H9 (cell line): Measurements from ENCODE around the gene FAIM2. TPM values are rescaled to one million over a fixed set of nuclear protein-coding genes. Genes with fewer than 3 reads are reported as not detected.

Source experiments
- DNase-seq: peaks from one replicate; pipeline ENCODE4 v3.0.0-alpha.2; 2017
- H2AFZ ChIP-seq: one replicate; pipeline ENCODE4 v1.6.1; 2013; ENCODE audit warnings: mild to moderate bottlenecking, low read length, control low read depth, moderate library complexity
- H2AK5ac ChIP-seq: 2 replicates; pipeline ENCODE4 v1.6.1; 2013; ENCODE audit warnings: low read length, control low read depth, mixed read lengths; ENCODE audit not compliant: insufficient read length
- H2BK120ac ChIP-seq: one replicate; pipeline ENCODE4 v1.6.1; 2013; ENCODE audit warnings: low read depth, mild to moderate bottlenecking, low read length, control low read depth, inconsistent platforms; ENCODE audit not compliant: poor library complexity, severe bottlenecking
- H2BK12ac ChIP-seq: 2 replicates; pipeline ENCODE4 v1.6.1; 2013; ENCODE audit warnings: low read length, control low read depth, mixed read lengths, low read depth; ENCODE audit not compliant: insufficient read length
- H2BK15ac ChIP-seq: 2 replicates; pipeline ENCODE4 v1.6.1; 2013; ENCODE audit warnings: low read depth, low read length, control low read depth
- H2BK20ac ChIP-seq: one replicate; pipeline ENCODE4 v1.6.1; 2013; ENCODE audit warnings: low read depth, mild to moderate bottlenecking, low read length, control low read depth, inconsistent platforms; ENCODE audit not compliant: poor library complexity, severe bottlenecking
- H2BK5ac ChIP-seq: 2 replicates; pipeline ENCODE4 v1.6.1; 2013; ENCODE audit warnings: low read length, control low read depth, mixed read lengths; ENCODE audit not compliant: insufficient read length
- H3K14ac ChIP-seq: 2 replicates; pipeline ENCODE4 v1.6.1; 2013; ENCODE audit warnings: low read length, control low read depth; ENCODE audit not compliant: insufficient read depth
- H3K18ac ChIP-seq: 2 replicates; pipeline ENCODE4 v1.6.1; 2013; ENCODE audit warnings: low read depth, mild to moderate bottlenecking, mixed read lengths, low read length, control low read depth; ENCODE audit not compliant: insufficient read length
- H3K23ac ChIP-seq: 2 replicates; pipeline ENCODE4 v1.6.1; 2013; ENCODE audit warnings: low read length, control low read depth, mixed read lengths, low read depth; ENCODE audit not compliant: insufficient read length
- H3K23me2 ChIP-seq: 2 replicates; pipeline ENCODE4 v1.6.1; 2013; ENCODE audit warnings: low read depth, mild to moderate bottlenecking, mixed read lengths, low read length, control low read depth; ENCODE audit not compliant: insufficient read length, poor library complexity, severe bottlenecking
- H3K27ac ChIP-seq: 2 replicates; pipeline ENCODE4 v1.5.1; 2013; ENCODE audit warnings: low read length, control low read depth, mixed read lengths, low read depth; ENCODE audit not compliant: insufficient read length
- H3K27me3 ChIP-seq: 2 replicates; pipeline ENCODE4 v1.6.1; 2013; ENCODE audit warnings: low read length, control low read depth, inconsistent platforms; ENCODE audit not compliant: insufficient read depth
- H3K4ac ChIP-seq: 2 replicates; pipeline ENCODE4 v1.6.1; 2013; ENCODE audit warnings: low read depth, mild to moderate bottlenecking, control low read depth, inconsistent platforms, low read length, moderate library complexity
- H3K4me1 ChIP-seq: 2 replicates; pipeline ENCODE4 v1.6.1; 2013; ENCODE audit warnings: low read length, control low read depth, inconsistent platforms; ENCODE audit not compliant: insufficient read depth
- H3K4me2 ChIP-seq: 2 replicates; pipeline ENCODE4 v1.6.1; 2013; ENCODE audit warnings: low read length, control low read depth, mixed read lengths; ENCODE audit not compliant: insufficient read length, insufficient read depth
- H3K56ac ChIP-seq: 2 replicates; pipeline ENCODE4 v1.6.1; 2013; ENCODE audit warnings: low read depth, mild to moderate bottlenecking, mixed read lengths, low read length, control low read depth; ENCODE audit not compliant: insufficient read length
- H3K79me1 ChIP-seq: 2 replicates; pipeline ENCODE4 v1.6.1; 2013; ENCODE audit warnings: low read depth, mild to moderate bottlenecking, moderate library complexity, low read length, control low read depth, inconsistent platforms; ENCODE audit not compliant: insufficient read depth, poor library complexity, severe bottlenecking
- H3K79me2 ChIP-seq: 2 replicates; pipeline ENCODE4 v1.6.1; 2013; ENCODE audit warnings: low read length, control low read depth, inconsistent platforms; ENCODE audit not compliant: insufficient read depth
- H3K9ac ChIP-seq: 2 replicates; pipeline ENCODE4 v1.6.1; 2013; ENCODE audit warnings: low read length, control low read depth, mixed read lengths; ENCODE audit not compliant: insufficient read length; ENCODE audit errors: extremely low read depth
- H3K9me3 ChIP-seq: one replicate; pipeline ENCODE4 v1.6.1; 2013; ENCODE audit warnings: low read depth, low read length, inconsistent platforms; ENCODE audit not compliant: control insufficient read depth
- H3T11ph ChIP-seq: one replicate; pipeline ENCODE4 v1.6.1; 2013; ENCODE audit warnings: mild to moderate bottlenecking, low read length, control low read depth, inconsistent platforms
- H4K20me1 ChIP-seq: one replicate; pipeline ENCODE4 v1.6.1; 2013; ENCODE audit not compliant: control insufficient read depth, insufficient read length, insufficient read depth
- H4K5ac ChIP-seq: 2 replicates; pipeline ENCODE4 v1.6.1; 2013; ENCODE audit warnings: low read depth, mild to moderate bottlenecking, mixed read lengths, low read length, control low read depth; ENCODE audit not compliant: insufficient read length
- H4K8ac ChIP-seq: replicated peaks from 2 replicates; pipeline ENCODE4 v1.6.1; 2013; ENCODE audit warnings: low read length, control low read depth, mixed read lengths, low read depth; ENCODE audit not compliant: insufficient read length
- H4K91ac ChIP-seq: 2 replicates; pipeline ENCODE4 v1.6.1; 2013; ENCODE audit warnings: low read depth, mild to moderate bottlenecking, moderate library complexity, mixed read lengths, low read length, control low read depth; ENCODE audit not compliant: insufficient read length
- H3K27ac Mint-ChIP-seq, 3 experiments: 2 replicates in 2 of 3; 3 replicates in 1 of 3; pipeline ENCODE4 v1.8.0; 2020 to 2021; ENCODE audit warnings: mixed read lengths in 3 of 3, mild to moderate bottlenecking in 1 of 3, moderate library complexity in 1 of 3
- H3K27me3 Mint-ChIP-seq: 2 replicates; pipeline ENCODE4 v1.8.0; 2021; ENCODE audit warnings: low read depth, mild to moderate bottlenecking, moderate library complexity, mixed read lengths
- H3K36me3 Mint-ChIP-seq, 3 experiments: 2 replicates in 2 of 3; 3 replicates in 1 of 3; pipeline ENCODE4 v1.8.0; 2020 to 2021; ENCODE audit warnings: low read depth in 3 of 3, mixed read lengths in 3 of 3; ENCODE audit not compliant: insufficient read depth in 1 of 3
- H3K4me1 Mint-ChIP-seq, 2 experiments: 2 replicates each; pipeline ENCODE4 v1.8.0; 2020; ENCODE audit warnings: mixed read lengths in 2 of 2
- H3K4me3 Mint-ChIP-seq, 2 experiments: 2 replicates in 1 of 2; 3 replicates in 1 of 2; pipeline ENCODE4 v1.8.0; 2020 to 2021; ENCODE audit warnings: mild to moderate bottlenecking in 2 of 2, mixed read lengths in 2 of 2, moderate library complexity in 1 of 2
- H3K9me3 Mint-ChIP-seq, 2 experiments: 2 replicates in 1 of 2; 3 replicates in 1 of 2; pipeline ENCODE4 v1.8.0; 2020; ENCODE audit warnings: mild to moderate bottlenecking in 2 of 2, mixed read lengths in 2 of 2, moderate library complexity in 1 of 2
- WGBS: extraction: QIAGEN DNeasy Blood & Tissue Kit; methylation state at CpG from one replicate; pipeline ENCODE4 v1.1.7; 2013; ENCODE audit warnings: missing lambda C conversion rate, low lambda C conversion rate, mixed read lengths; ENCODE audit not compliant: insufficient read length; ENCODE audit errors: extremely low coverage; 5-methylcytosine and 5-hydroxymethylcytosine counted together
- total RNA-seq: library from RNA; stranded (reverse); gene quantifications from 2 replicates; pipeline ENCODE4 v1.2.1, GENCODE V29; 2021
- TF ChIP-seq, protein P1 (sequence below): fragments of 200-600 bp; sonication (generic); conservative IDR thresholded peaks from 3 replicates; pipeline ENCODE4 v1.8.0; 2021; ENCODE audit warnings: antibody characterized with exemption, mild to moderate bottlenecking

Gene FAIM2
- total RNA-seq, 1 experiment from 2014 or later, result 0.42 TPM

DNA sequence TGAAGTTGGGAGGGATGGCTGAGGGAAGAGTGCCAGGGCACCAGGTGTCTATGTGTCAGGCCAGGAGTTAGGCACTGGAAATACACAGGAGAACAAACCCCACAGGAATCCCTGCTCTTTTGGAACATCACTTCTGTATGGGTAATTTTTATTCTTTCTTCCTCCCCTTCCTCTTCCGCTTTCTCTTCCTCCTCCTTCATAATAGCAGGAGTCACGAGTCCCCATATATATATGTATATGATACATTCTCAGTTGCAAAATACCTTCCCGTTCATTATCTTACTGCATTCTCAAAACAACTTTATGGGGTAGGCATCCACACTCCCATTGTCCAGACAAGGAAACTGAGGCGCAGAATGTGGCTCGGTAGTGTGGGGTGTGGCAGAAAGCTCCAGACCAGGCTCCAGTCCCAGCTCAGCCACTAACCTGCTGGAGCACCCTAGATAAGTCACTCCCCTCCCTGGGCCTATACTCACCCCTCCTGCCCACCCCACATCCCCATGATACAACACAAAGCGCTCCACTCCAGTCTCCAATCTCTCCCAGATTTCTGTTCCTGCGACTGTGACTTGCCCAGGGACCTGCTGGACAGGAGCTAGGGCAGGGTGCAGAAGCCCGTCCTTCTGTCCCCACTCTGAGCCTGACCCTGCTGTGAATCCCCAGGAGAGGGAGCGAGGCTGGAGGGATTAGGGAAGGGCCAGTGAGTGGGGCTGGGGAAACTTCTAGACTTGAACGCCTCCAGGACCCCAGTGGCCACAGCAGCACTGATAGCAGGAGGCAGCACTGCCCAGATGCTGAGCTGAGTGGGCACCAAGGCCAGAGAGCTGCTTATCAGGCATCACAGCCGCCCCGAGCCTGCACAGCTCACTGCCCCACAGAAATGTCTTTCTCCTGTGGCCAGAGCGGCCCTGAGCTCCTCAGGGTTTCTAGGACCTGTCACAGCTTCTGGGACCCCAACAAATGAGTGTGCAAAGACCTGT is 45.5 kb upstream of the FAIM2 start:
- Histone ChIP-seq H3T11ph (no peak overlapping the region), H4K20me1 (no peaks in the 10 kb centered on the region), H4K8ac (no peak overlapping the region), H2AFZ (no peak overlapping the region), H3K9me3 (no peaks in the 10 kb centered on the region), H3K4me1 (no peaks in the 10 kb centered on the region; the same call in 1 of the 2 replicates), H2AK5ac (no peak overlapping the region), H3K23me2 (peaks cover 5% of the 10 kb centered on the region), H2BK5ac (no peak overlapping the region), H3K14ac (no peak overlapping the region), H3K79me1 (no peaks in the 10 kb centered on the region), H3K56ac (no peak overlapping the region), H3K9ac (no peak overlapping the region), H3K79me2 (no peaks in the 10 kb centered on the region), H2BK15ac (no peak overlapping the region), H3K27me3 (no peaks in the 10 kb centered on the region), H3K18ac (no peak overlapping the region), H3K4ac (no peak overlapping the region), H3K23ac (no peak overlapping the region), H3K27ac (no peak overlapping the region), H4K5ac (no peak overlapping the region), H3K4me2 (no peak overlapping the region), H2BK12ac (no peak overlapping the region), H4K91ac (no peak overlapping the region), H2BK20ac (no peak overlapping the region), H2BK120ac (no peak overlapping the region)
- Mint-ChIP-seq H3K36me3 (no peaks in the 10 kb centered on the region), H3K27ac (peak overlapping the region in 1 of 3 experiments; percentile 53; a peak in 1 of 7 replicates), H3K4me3 (no peak overlapping the region), H3K27me3 (peaks cover 18% of the 10 kb centered on the region), H3K4me1 (peaks cover 30 to 37% of the 10 kb centered on the region in 2 experiments), H3K9me3 (no peaks in the 10 kb centered on the region)
- no peak for DNase-seq
- no CpG with 5 or more reads among the region's 13 CpGs for WGBS
- TF ChIP-seq, protein P1, sequence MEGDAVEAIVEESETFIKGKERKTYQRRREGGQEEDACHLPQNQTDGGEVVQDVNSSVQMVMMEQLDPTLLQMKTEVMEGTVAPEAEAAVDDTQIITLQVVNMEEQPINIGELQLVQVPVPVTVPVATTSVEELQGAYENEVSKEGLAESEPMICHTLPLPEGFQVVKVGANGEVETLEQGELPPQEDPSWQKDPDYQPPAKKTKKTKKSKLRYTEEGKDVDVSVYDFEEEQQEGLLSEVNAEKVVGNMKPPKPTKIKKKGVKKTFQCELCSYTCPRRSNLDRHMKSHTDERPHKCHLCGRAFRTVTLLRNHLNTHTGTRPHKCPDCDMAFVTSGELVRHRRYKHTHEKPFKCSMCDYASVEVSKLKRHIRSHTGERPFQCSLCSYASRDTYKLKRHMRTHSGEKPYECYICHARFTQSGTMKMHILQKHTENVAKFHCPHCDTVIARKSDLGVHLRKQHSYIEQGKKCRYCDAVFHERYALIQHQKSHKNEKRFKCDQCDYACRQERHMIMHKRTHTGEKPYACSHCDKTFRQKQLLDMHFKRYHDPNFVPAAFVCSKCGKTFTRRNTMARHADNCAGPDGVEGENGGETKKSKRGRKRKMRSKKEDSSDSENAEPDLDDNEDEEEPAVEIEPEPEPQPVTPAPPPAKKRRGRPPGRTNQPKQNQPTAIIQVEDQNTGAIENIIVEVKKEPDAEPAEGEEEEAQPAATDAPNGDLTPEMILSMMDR, result no peak
